ENCODE results near the gene LRRC30. TPM values are rescaled to one million over a fixed set of nuclear protein-coding genes. Genes with fewer than 3 reads are reported as not detected.

The LRRC30 gene
- total RNA-seq, 1 donor from 2014 or later: not detected

- Histone ChIP-seq H3K4me1 (no peaks in the 10 kb centered on the region), H3K36me3 (no peaks in the 10 kb centered on the region), H3K4me3 (no peak overlapping the region), H3K27me3 (no peaks in the 10 kb centered on the region), H3K27ac (no peak overlapping the region), H3K9me3 (no peaks in the 10 kb centered on the region)
- no peak for TF ChIP-seq CTCF (IDR thresholded peaks at IDR 0.05)
- intact Hi-C loops (cut with DNase I): no loop called here
- no peak for DNase-seq (ENCODE audit: low spot score in 2 of 2)
Observed at GRCh38 chr18:7256618-7257425, 25.9 kb downstream of the LRRC30 start.

GRCh38 chr18:7257426-7257740, 26.5 kb downstream of the LRRC30 start:
- no peak for TF ChIP-seq CTCF (IDR thresholded peaks at IDR 0.05)
- intact Hi-C loops (cut with DNase I): no loop called here

GRCh38 chr18:7259475-7259874, 28.6 kb downstream of the LRRC30 start:
- H3K4me3 ChIP-seq: no peak overlapping the region
- intact Hi-C loops (cut with DNase I): no loop called here
- no peaks in the 10 kb centered on the region for H3K27me3 ChIP-seq
- H3K4me1 ChIP-seq: no peaks in the 10 kb centered on the region
- TF ChIP-seq CTCF (IDR thresholded peaks at IDR 0.05): no peak
- no peaks in the 10 kb centered on the region for H3K9me3 ChIP-seq
- no peak overlapping the region for H3K27ac ChIP-seq
- no peak for DNase-seq (ENCODE audit: low spot score in 2 of 2)
- no peaks in the 10 kb centered on the region for H3K36me3 ChIP-seq

More at GRCh38 chr18:7257426-7257740, 26.5 kb downstream of the LRRC30 start:
- no peaks in the 10 kb centered on the region for H3K9me3 ChIP-seq
- no peak overlapping the region for H3K27ac ChIP-seq
- no peak overlapping the region for H3K4me3 ChIP-seq
- no peak for DNase-seq (ENCODE audit: low spot score in 2 of 2)
- no peaks in the 10 kb centered on the region for H3K36me3 ChIP-seq
- no peaks in the 10 kb centered on the region for H3K27me3 ChIP-seq
- no peaks in the 10 kb centered on the region for H3K4me1 ChIP-seq

GRCh38 chr18:7261199-7261598, 30.3 kb downstream of the LRRC30 start:
- intact Hi-C loops (cut with DNase I): no loop called here

GRCh38 chr18:7267973-7268372, 37.1 kb downstream of the LRRC30 start:
- no peaks in the 10 kb centered on the region for H3K36me3 ChIP-seq
- H3K27ac ChIP-seq: no peak overlapping the region
- H3K9me3 ChIP-seq: no peaks in the 10 kb centered on the region
- H3K27me3 ChIP-seq: no peaks in the 10 kb centered on the region
- H3K4me3 ChIP-seq: no peak overlapping the region
- no peak for TF ChIP-seq CTCF (IDR thresholded peaks at IDR 0.05)
- H3K4me1 ChIP-seq: peaks cover 0 to 6% of the 10 kb centered on the region in 2 donors
- intact Hi-C loops (cut with DNase I): no loop called here
- DNase-seq (ENCODE audit: low spot score in 2 of 2): no peak

More at GRCh38 chr18:7261199-7261598, 30.3 kb downstream of the LRRC30 start:
- H3K9me3 ChIP-seq: no peaks in the 10 kb centered on the region
- no peak overlapping the region for H3K4me3 ChIP-seq
- no peaks in the 10 kb centered on the region for H3K4me1 ChIP-seq
- DNase-seq (ENCODE audit: low spot score in 2 of 2): no peak
- TF ChIP-seq CTCF (IDR thresholded peaks at IDR 0.05): no peak
- no peaks in the 10 kb centered on the region for H3K36me3 ChIP-seq
- no peak overlapping the region for H3K27ac ChIP-seq
- H3K27me3 ChIP-seq: no peaks in the 10 kb centered on the region

Measured in ascending aorta (tissue), 2 donors.